Adipocyte (in vitro differentiated cells): ENCODE results near the gene ZNF213.
"Not testable (repeated sequence)": the region's sequence is repeated elsewhere in the genome, so short reads cannot be mapped to it uniquely, and the experiment has no call there.

ENCODE experiments used
- DNase-seq: peaks from one replicate; pipeline ENCODE4 v3.0.0-alpha.2; 2015; ENCODE audit warnings: low read depth
- H3K27me3 ChIP-seq: replicated peaks from 2 replicates; pipeline ENCODE4 v1.7.0; 2013; ENCODE audit warnings: mild to moderate bottlenecking, low read length, moderate library complexity; ENCODE audit not compliant: control insufficient read depth, insufficient read depth
- H3K36me3 ChIP-seq: 2 replicates; pipeline ENCODE4 v1.7.0; 2013; ENCODE audit warnings: low read length, mild to moderate bottlenecking, moderate library complexity; ENCODE audit not compliant: control insufficient read depth, insufficient read depth, severe bottlenecking
- H3K4me1 ChIP-seq: 2 replicates; pipeline ENCODE4 v1.7.0; 2013; ENCODE audit warnings: mild to moderate bottlenecking, low read length, moderate library complexity; ENCODE audit not compliant: control insufficient read depth, insufficient read depth
- H3K4me3 ChIP-seq: 2 replicates; pipeline ENCODE4 v1.7.0; 2013; ENCODE audit warnings: mild to moderate bottlenecking, low read length, moderate library complexity
- H3K9ac ChIP-seq: 2 replicates; pipeline ENCODE4 v1.7.0; 2013; ENCODE audit warnings: mild to moderate bottlenecking, low read length, moderate library complexity
- H3K9me3 ChIP-seq: 2 replicates; pipeline ENCODE4 v1.7.0; 2013; ENCODE audit warnings: mild to moderate bottlenecking, low read length, moderate library complexity; ENCODE audit not compliant: control insufficient read depth

The ZNF213 gene

GRCh38 chr16:3170440-3171180 is 35.8 kb downstream of the ZNF213 start:
- H3K36me3 ChIP-seq, result no peaks in the 10 kb centered on the region

GRCh38 chr16:3171181-3171854 is 36.5 kb downstream of the ZNF213 start:
- Histone ChIP-seq H3K27me3 (peaks cover 61% of the 10 kb centered on the region), H3K9me3 (no peaks in the 10 kb centered on the region), H3K9ac (no peak overlapping the region), H3K36me3 (no peaks in the 10 kb centered on the region), H3K4me3 (no peak overlapping the region), H3K4me1 (peaks cover 5% of the 10 kb centered on the region)
- DNase-seq, result no peak

More at GRCh38 chr16:3170440-3171180, 35.8 kb downstream of the ZNF213 start:
- Histone ChIP-seq H3K9ac (no peak overlapping the region), H3K4me1 (peaks cover 5% of the 10 kb centered on the region), H3K9me3 (no peaks in the 10 kb centered on the region), H3K27me3 (peaks cover 54% of the 10 kb centered on the region), H3K4me3 (no peak overlapping the region)
- DNase-seq, result no peak

DNA sequence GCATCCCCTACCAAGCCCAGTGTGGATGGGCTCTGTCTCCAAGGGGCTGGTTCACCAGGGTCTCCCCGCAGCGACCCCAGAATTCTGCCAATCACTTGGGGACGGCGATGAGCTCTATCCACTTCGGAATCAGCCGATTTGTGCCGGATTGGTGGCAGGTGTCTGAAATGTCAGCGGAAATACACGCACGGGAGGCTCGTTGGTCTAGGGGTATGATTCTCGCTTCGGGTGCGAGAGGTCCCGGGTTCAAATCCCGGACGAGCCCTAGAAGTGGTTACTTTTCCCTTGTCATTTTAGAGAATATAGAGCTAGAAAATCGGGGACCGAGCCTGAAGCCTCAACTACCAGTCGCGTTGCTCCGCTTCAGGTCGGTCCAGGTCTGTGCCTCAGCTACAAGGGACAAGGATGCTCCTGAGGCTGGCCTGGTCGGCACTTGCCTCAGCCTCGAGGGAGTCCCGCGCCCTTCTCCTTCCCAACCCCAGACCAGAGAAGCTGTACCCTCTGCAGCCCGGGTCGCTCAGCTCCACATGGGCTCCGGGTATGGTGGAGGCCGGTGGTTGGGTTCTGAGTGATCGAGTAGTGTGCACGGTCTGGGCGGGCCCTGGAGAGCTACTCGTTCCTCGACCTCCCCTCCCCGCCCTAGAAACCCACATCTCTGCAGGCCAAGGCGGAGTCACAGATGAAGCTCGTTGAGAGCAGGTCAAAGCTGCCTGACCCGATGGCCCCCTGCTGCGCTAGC is 37.2 kb downstream of the ZNF213 start:
- Histone ChIP-seq H3K4me3 (no peak overlapping the region), H3K9ac (no peak overlapping the region), H3K4me1 (peaks cover 5% of the 10 kb centered on the region), H3K36me3 (no peaks in the 10 kb centered on the region), H3K9me3 (no peaks in the 10 kb centered on the region), H3K27me3 (peaks cover 68% of the 10 kb centered on the region)
- DNase-seq, result no peak

GRCh38 chr16:3173892-3174617 is 39.2 kb downstream of the ZNF213 start:
- Histone ChIP-seq H3K9ac (no peak overlapping the region), H3K4me3 (no peak overlapping the region), H3K4me1 (peaks cover 5% of the 10 kb centered on the region), H3K27me3 (peaks cover 67% of the 10 kb centered on the region), H3K9me3 (no peaks in the 10 kb centered on the region), H3K36me3 (no peaks in the 10 kb centered on the region)
- DNase-seq, result no peak

DNA sequence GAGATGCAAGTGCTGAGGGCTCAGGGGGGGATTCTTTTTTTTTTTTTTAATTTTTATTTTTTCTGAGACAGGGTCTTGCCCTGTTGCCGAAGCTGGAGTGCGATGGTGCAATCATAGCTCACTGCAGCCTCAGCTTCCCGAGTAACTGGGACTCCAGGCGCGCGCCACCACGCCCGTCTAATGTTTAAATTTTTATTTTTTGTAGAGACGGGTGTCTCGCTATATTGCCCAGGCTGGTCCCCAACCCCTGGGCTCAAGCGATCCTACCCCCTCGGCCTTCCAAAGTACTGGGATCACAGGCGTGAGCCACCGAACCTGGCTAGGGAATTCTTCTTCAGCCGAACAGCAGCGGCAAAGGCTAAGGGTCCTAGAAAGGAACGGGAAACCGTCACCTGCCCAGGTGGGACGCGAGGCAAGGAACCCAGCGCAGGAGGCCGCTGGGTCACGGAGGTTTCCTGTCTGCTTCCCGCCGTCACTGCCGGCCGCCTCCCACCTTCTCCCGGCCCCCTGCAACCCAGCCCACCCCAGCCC is 39.9 kb downstream of the ZNF213 start:
- Histone ChIP-seq H3K9ac (no peak overlapping the region), H3K4me3 (no peak overlapping the region), H3K36me3 (no peaks in the 10 kb centered on the region), H3K9me3 (no peaks in the 10 kb centered on the region), H3K27me3 (peaks cover 66% of the 10 kb centered on the region), H3K4me1 (peaks cover 5% of the 10 kb centered on the region)
- no peak for DNase-seq

GRCh38 chr16:3175157-3176093 is 40.6 kb downstream of the ZNF213 start:
- DNase-seq, result peak; percentile 44
- H3K4me3 ChIP-seq, result no peak overlapping the region
- no peaks in the 10 kb centered on the region for H3K9me3 ChIP-seq
- H3K4me1 ChIP-seq, result peaks cover 5% of the 10 kb centered on the region
- peaks cover 67% of the 10 kb centered on the region for H3K27me3 ChIP-seq
- no peak overlapping the region for H3K9ac ChIP-seq
- no peaks in the 10 kb centered on the region for H3K36me3 ChIP-seq

GRCh38 chr16:3179651-3180050 is 44.8 kb downstream of the ZNF213 start:
- Histone ChIP-seq H3K27me3 (peaks cover 62% of the 10 kb centered on the region), H3K4me1 (peaks cover 12% of the 10 kb centered on the region), H3K36me3 (no peaks in the 10 kb centered on the region), H3K4me3 (no peak overlapping the region), H3K9me3 (no peaks in the 10 kb centered on the region), H3K9ac (no peak overlapping the region)
- no peak for DNase-seq

DNA sequence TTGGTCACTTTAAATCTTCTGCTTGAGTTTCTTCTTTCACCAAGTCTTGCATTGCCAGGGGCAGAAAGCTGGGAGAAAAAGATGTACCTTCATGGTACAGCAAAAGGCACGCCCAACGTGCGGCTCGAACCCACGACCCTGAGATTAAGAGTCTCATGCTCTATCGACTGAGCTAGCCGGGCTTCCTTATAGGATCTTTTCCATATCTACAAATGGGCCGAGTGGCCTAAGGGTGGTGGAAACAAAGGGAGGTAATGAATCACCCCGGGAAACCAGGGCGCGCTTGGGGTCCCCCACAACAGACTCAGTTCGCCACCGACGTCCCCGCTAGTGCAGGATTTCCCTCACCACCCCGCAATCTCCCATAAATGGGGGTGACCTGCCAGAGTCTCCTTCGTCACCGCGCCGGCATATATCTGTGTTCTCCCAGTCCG is 45.6 kb downstream of the ZNF213 start:
- H3K36me3 ChIP-seq, result no peaks in the 10 kb centered on the region
- no peak overlapping the region for H3K9ac ChIP-seq
- peaks cover 12% of the 10 kb centered on the region for H3K4me1 ChIP-seq
- H3K4me3 ChIP-seq, result no peak overlapping the region
- peaks cover 56% of the 10 kb centered on the region for H3K27me3 ChIP-seq
- peak; percentile 40 for DNase-seq
- no peaks in the 10 kb centered on the region for H3K9me3 ChIP-seq

GRCh38 chr16:3182293-3182607 is 47.4 kb downstream of the ZNF213 start:
- not testable (repeated sequence) for H3K9me3 ChIP-seq, H3K9ac ChIP-seq, H3K4me3 ChIP-seq, H3K36me3 ChIP-seq, DNase-seq
- H3K27me3 ChIP-seq, result peaks cover 38% of the 10 kb centered on the region
- H3K4me1 ChIP-seq, result peaks cover 12% of the 10 kb centered on the region
